NCI-H2107 treated with DMSO at 0.1 percent for 48 hours (cell line): Measurements from ENCODE around the gene SPATC1L.

Experiments
- DNase-seq: peaks from one replicate; lab custom pipeline; 2025; ENCODE audit not compliant: unreplicated experiment; lab: John Stamatoyannopoulos, UW

The SPATC1L gene

DNA sequence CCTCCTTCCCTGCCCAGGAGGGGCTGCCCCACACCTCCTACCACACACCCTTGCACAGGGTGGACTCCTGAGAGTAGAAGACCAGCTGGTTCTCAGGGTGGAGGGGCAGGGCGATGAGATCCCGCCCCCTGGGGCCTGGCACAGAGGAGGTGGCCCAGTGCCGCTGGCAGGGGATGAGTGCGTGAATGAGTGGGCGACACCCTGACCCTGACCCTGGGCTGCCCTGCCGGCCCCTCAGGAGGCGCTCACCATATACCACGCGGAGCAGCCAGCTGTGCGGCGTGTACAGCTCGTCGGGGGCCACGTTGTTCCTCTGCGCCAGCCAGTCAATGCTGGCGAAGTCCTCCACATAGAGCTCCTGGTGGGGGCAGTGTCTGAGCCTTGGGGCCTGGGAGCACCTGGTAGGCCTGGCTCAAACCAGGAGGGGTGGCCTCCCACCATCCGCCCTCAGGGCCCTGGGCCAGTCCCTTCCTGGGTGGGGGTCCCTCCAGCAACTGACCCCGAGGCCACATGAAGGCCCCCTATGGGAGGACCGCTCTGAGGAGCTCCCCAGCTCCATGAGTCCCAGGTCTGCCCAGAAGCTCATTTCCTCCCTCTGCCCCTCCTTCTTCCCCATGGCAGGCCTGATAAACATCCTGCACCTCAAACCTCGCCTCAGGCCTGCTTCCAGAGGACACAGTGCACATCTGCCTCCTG lies 31.3 kb upstream of the SPATC1L start:
- DNase-seq = no peak

DNA sequence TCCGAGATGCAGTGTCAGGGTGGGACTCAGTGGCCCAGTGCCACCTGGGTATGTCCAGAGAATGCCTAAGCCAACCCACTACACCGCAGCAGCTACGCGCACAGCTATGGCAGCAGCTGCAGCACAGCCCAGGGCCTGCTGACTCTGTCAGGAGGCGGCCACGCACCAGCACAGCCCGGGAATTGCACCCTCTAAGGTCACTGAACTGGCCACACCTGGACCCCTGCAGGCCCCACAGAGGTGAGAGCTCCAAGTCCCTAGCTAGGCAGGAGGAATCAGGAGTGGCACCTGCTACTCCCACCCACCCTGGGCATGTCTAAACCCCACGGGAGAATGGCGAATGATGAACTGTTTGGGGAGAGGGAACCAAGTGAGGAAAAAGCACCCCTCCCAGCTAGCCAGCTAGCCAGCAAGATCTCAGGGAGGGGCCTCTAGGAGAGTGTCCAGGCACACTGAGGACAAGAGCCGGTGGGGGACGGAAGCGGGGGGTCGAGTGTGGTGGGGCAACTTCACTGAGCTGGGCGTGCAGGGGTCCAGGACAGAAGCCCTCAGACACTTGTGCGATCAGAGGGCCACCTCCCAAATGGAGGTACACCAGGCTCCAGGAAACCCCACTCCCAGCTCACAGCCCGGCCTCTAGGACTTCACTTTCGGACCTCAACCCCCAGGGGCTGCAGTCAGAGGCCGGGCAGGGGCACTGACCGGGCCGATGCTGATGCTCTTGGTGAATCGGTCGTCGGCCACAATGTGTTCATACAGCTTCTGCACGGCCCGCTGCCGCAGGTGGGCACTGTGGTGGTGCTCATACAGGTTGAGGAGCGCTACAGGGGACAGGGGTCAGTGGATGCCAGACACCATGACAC lies 30.4 kb upstream of the SPATC1L start:
- DNase-seq = no peak

DNA sequence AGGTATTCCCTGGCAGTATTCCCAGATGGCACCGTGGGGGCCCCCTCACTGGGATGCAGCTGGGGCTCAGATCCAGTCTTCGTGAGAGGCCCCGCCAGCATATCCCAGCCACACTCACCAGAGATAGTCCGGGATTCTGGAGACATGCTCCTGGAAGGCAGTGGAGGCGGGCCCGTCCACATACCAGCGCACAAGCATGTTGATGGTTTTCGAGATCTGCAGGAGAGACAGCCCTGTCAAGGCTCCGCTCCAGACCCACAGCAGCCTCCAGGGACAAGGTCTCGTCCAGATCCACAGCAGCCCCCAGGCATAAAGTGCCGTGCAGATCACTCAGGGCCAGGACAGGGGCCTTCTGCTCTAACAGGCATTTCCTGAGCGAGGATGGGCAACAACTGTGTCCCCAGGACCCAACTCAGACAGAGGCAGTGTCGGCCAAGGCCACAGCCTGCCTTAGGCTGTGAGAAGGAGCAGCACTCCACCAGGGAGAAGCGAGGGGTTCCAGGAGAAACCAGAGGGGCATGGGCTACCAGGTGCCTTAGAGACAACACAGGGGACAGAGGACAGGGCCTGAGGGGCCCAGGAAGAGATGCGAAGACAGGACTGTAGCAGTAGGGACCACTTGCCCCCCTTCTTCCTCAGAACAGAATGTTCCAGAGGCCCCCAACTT lies 29.5 kb upstream of the SPATC1L start:
- DNase-seq = no peak

DNA sequence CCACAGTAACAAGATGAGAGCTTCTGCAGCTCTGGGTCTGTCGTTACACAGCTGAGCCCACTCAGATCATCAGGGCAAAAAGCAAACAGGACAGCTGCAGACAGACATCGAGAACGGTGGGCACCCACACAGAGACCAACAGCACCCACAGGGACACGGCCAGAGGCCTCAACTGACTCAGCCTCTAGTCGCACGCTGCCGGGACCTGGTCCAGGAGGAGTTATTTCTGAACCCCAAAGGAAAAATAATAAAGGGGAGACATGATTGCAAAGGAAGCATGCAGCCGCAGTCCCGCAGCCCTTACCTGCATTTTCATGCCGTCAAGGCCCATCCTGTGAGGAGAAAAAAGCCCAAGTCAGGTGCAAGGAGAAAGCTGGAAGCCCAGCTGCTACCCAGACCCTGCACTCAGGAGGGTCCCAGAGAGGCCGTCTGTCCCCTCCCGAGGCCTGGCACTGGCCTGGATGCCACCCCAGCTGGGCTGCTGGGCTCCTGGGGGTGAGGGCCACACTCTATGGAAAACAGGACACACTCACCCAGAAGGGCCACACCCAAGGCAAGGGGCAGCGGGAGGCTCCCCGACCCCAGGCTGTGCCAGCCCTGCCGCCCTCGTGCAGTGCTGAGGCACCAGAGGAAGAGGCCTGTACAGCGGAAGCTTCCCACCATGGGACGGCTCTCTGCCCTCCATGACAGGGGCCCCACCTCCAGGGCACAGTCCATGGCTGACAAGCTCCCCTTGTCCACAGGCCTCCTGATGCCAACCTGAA lies 28.6 kb upstream of the SPATC1L start:
- no peak for DNase-seq

DNA sequence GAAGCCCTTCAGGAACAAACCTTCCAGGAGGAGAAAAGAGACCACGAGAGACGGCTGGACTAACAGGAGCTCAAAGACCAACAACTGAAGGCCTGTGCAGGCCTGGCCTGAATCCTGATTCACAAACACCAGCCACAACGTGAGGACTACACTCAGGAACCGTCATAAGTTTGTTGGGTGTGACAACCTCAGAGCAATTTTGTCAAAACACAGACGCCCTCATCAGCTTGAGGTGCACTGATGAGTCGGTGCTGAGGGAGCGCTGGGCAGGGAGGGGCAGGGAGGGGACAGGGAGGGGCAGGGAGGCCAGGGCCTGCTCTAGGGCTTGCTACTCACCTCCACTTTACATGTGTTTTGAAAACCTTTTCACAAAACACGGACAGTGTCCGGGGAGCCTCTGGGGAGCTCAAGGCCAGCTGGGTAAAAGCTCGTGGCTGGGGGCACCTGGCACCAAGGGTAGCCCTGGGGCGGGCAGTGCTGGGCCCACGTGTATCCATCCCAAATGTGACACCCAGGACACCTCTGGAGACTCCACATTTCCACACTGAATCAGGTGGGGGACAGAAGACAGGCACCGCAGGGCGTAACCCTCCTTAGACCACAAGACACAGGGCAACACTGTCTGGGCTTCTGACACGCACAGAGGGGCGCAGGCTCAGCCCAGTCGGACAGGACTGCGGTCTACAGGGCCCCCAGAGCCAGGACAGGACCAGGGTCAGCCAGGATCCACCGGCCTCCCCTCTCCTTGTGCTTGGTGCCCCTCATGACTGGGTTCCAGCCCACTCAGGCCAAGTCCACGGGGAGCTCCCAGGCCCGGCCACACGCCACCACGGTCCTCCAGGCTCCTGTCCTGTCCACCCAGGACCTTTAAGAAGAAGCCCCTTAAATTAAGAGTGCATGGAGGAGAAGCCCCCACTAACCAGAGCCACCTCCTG lies 27.8 kb upstream of the SPATC1L start:
- DNase-seq = no peak

DNA sequence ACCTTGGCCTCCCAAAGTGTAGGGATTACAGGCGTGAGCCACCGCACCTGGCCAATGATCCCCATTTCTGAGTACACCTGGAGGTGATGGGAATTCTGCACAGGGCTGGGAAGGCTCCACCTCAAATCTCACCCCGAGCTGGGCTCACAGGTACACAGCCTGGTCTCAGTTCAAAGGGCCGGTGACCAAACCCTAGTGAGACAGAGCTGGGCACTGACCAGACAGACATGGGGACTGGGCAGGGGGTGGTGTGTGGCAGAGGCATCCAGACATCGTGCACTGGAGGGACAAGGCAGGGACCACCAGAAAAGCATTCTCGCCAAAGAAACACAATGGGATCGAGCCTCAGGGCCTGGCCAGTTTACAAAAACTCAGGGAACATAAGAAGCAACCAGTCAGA lies 27.1 kb upstream of the SPATC1L start:
- no peak for DNase-seq

DNA sequence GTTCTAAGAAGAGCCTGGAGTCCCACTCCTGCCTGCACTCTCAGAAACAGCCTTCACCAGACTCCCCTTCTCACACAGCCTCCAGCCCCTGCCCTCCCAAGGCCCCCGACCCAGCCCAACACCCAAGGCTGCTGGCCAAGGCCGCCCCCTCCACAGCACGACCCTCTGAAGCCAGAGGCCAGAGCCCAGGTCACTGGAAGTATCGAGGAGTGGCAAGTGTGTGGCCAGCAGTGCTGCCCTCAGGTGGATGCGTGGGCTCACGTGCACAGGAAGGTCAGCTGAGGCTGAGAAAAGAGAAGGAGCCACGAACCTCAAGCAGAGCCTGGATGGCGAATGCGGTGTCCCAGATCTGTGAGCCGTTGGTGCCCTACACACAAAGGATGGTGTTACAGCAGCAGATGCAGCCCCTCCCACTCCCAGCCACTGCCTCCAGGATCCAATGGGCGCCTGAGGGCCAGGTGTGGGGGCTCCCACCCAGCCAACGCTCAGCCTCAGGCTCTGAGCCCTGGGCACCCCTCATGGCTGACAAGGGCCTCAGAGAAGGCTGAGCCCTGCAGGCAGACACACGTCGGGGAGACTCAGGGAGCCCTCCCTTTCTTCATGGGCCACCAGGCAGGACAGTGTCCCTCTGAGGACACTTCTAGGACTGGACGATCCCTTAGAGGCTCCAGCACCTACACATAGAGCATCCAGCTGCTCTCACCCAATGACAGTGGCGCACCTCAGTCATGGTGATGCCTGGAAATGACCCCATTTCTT lies 26.3 kb upstream of the SPATC1L start:
- no peak for DNase-seq

DNA sequence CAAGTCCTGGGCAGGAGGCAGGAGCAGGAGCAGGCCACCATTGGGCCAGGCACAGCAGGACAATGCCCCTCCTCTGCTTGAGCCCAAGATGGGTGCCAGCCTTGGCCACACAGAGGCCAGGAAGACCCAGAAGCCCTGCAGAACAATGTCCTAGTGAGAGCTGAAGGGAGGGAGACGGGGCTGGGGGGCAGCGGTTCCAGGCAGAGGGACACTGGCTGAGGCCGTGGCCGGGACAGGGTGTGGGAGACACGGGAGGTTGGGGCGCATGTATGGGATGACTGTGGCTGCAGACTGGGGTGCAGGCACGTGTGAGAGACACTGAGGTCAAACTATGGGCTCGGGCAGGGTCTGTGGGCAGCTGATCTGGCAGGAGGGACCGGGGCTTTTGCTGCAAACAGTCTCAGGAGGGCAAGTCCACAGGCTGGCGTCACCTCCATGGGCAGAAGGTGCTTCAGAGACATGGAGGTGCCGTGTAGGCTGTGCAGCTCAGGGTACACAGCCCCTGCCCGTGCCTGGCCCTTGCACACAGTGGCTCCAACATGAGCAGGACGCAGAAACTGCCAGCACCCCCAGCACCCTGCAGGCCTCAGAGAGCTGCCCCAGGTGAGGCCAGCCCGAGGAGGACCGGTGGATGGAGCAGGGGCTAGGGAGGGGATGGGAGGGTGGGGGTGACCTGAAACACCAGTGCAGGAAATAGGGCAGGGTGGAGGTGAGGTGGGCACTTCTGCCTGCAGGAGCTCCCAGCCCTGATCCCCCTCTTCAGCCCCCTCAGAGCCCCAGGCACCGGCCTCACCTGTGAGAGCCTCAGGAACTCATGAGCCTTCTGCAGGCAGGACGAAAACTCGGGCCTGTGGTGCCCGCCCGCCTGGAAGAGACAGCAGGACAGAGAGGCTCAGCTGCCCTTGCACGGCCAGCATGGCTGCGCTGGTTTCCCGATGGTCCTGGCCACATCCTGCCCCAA lies 24.8 kb upstream of the SPATC1L start:
- no peak for DNase-seq

DNA sequence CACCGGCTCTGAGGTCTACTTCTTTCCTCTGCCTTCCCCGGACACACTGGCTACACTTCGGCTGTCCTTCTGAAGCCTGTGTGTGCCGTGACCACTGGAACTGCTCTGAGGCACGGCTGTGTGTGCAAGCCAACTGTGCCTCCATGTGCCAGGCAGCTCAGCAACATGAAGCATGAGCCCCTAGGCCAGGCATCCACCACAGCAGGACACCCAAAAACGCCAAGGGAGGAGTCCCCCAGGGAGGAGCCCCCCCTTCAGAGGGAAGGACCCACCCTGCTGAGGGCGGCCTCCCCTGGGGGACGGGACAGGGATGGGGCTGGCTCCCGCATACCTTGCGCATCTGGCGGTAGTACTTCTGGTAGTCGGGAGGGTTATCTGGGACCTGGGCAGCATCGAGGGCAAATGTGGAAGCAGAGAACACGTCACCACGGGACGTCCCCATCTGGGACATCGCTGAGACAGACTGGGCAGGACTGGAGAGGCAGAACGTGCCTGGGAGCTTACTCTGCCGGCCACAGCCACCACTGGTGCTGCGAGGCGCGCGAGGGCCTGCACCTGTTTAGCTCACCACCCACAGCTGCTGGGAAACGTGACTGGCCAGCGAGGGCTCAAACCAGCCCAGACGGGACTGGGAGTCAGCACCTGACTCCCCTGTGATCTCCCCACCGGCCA lies 23.8 kb upstream of the SPATC1L start:
- no peak for DNase-seq

DNA sequence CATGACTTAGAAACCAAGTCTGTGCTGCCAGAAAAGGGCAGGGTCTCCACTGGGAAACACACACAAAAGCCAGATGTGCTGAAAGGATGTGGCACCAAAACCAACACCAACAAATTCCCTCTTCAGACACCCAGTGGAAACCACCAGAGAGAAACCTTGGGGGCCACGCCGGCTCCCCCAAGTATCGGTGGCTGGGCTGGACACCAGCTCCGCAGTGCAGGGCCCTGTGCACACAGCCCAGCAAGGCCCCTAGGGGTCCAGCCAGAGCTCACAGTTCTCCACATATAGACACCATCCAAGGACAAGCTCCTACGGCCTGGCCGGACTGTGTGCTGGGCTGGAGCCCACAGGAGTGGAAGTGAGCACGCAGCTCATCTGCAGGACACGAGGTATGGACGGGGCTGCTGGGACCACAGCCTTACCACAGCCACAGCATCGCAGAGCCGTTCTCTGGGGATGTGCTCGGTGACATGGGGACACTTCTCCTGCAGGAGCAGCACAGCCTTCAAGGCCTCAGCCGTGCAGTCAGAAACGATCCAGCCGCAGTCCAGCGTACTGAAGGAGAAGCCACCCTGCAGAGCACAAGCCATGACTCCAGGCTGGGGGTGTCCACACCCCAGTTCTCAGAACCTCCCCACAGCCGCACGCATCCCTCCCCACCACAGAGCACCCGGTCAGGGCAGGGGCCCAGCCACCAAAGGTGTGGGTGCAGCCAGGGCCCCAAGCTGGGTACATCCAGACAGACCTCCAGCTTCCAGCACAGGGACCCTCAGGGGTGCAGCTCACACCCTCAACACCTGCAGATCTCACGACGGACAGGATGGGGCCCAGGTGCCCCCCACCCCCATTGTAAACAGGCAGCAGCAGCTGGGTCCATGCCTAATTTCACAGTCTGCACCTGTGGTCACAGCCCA lies 23.0 kb upstream of the SPATC1L start:
- DNase-seq = no peak

DNA sequence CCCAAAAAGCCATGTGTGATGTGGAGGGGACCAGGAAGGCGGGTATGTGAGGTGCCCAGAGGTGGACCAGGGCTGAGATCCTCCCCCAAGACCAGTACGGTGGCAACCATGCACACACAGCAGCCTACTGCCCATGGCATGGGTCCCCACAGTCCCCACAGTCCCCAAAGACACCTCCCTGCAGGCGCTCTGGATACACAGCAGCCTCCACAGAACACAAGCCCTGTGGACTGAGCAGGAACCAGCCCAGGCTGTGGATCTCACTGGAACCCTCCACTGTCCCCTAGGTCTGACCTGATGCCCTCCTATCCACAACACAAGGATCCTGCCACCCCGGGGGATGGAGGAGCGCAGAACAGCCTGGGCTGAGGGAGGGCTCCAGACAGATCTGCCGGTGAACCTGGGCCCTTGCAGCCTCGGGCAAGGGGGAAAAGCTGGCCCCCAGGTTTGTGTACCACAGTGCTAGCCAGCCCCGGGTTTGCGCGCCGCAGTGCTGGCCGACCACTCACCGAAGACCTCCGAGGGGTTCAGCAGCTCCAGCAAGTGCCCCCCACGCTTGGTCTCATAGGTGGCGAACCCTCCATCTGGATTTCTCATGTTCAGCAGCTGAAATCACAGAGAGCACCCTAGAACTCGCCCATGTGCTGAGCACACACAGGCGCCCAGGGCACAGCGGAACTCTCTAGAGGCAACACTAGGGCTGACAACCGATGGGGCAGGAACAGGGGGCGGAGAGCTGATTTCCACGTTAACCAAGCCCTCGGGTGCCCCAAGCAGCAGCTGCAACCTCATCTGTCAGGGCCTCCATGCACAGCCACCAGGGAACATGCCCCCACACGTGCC lies 22.1 kb upstream of the SPATC1L start:
- DNase-seq = no peak

DNA sequence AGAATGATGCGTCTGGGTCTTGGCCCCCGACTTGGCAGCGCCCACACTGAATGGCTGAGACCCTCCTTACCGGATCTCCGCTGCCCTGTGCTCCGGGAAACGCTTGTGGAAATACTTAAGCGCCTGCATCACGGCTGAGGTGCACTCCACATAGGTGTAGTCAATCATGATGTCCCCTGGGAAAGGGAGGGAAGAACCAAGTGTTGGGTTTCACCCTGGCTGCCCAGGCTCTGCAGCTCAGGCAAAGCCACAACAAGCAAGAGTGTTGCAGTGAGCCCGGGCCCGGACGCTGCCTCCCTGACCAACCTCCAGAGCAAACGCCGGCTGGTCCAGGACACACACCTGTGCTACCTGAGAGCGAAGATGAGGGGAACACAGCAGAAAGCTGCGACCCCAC lies 21.5 kb upstream of the SPATC1L start:
- DNase-seq = peak; percentile 92

DNA sequence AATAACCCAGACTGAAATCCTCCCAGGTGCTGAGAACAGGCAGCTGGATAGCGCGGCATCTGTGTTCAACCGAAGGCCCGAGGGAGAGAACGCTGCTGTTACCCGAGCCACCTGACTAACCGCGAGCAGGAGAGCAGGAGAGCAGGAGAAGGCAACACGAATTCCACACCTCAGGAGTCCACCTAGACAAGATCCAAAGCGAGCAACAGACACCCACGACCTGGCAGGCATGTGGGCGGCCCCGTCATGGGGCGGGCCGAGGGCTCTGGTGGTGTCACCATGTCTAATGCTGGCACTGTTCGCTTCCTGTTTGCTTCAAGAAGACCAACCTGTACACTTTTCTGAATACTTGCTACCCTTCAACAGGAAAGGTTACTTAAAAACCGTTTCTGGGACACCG lies 20.9 kb upstream of the SPATC1L start:
- DNase-seq = peak; percentile 79

DNA sequence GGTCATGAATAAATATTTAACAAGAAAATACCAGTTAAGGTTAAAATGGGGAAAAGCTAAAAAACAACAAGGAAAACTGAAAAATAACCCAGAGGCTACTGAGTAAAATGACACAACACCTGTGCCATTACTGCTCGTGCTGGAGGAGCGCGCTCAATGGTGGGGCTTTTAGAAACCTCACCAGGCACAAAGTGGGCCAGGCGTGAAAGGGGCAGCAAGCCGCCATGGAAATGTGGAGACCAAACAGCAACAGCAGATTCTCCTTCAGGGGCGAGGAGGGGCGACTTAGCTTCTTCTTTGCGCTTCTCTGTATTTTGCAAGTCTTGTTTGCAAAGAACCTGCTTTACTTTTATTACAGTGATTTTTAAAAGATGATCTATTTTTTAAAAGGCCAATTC lies 18.9 kb upstream of the SPATC1L start:
- no peak for DNase-seq

DNA sequence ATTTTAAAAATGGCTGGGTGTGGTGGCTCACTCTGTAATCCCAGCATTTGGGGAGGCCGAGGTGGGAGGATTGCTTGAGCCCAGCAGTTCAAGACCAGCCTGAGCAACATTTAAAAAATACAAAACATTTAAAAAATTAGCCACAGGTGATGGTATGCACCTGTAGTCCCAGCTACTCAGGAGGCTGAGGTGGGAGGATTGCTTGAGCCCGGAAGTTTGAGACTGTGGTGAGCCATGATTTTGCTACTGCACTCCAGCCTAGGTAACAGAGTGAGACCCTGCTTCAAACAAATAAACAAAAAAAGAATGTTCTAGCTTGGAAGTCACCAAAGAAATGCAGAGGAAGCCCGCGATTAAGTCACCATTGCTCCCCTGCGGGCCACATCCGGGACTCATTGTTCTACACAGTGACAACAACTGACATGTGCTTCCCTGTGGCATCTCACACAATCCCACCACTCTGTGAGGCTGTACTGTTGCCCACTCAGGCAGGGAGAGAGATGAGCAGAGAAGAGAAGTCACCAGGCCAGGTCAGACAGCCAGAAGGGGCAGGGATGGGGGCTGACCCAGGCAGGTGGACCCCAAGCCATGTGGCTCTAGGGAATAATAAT lies 18.4 kb upstream of the SPATC1L start:
- DNase-seq = no peak
